C1 segment of cervical spinal cord (tissue), 14 donors: ENCODE results near the gene KCNB1.
A peak's percentile ranks its signal among the peaks of the same experiment; 100 is the strongest.

ENCODE experiments used
- DNase-seq, 14 donors: peaks; one replicate each; lab custom pipeline; 2025; lab: John Stamatoyannopoulos, UW

KCNB1 gene

GRCh38 chr20:49435639-49436038 is 46.8 kb downstream of the KCNB1 start:
- no peak for DNase-seq

DNA sequence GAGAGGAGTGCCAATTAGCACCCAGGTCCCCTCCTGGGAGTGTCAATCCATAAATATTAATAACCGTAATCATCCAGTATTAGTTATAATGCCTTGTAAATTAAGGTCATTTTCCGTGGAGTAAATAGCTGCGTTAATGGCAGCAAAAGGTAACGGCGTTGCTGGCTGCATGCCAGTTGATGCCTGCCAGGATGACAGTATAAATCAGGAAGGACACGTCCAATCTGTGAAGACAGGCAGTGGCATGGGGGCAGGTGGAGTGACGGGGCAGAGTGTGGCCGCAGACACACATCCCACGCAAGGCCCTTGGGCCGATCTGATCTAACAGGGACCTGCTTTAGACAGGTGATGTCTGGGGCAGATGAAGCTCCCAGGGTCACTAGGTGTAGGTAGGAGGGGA is 49.1 kb downstream of the KCNB1 start:
- no peak for DNase-seq

DNA sequence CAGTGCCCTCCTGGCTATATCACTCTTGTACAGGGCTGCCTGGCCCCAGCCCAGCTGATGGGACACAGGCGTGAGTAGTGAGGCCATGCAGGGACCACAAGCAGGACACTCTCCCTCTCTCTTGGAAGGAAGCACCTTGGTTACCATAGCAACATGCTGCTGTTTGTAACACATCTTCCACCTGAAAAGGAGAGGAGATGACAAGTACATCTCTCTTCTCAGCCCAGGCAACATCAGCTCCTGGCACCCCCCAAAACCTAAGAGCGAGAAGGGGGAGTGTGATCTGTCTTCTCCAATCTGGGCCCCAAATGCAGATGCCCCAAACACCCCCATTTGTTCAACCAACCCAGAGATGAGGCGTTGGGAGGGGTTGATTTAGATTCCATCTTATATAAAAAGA is 49.9 kb downstream of the KCNB1 start:
- no peak for DNase-seq

DNA sequence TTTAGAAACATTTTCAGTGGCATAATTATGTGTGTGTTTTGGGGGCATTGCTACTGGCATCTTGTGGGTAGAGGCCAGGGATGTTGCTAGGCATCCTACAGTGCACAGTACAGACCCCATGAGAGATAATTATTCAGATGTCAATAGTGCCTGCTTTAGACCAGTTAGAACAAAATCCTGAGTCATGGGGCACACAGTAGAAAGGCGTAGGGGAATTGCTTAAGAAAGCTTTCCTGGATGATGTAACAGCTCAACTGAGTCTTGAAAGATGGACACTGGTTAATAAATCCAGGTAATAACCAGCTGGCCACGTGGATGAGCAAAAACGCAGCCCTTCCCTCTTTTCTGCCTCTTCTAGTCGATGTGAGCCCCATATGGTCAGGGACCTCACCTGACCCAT is 51.1 kb downstream of the KCNB1 start:
- no peak for DNase-seq

- DNase-seq, result no peak
Measured at GRCh38 chr20:49430320-49430719, 52.1 kb downstream of the KCNB1 start.

- no peak for DNase-seq
Measured at GRCh38 chr20:49427751-49428518, 54.5 kb downstream of the KCNB1 start.

GRCh38 chr20:49426873-49427272 is 55.6 kb downstream of the KCNB1 start:
- DNase-seq, result no peak

GRCh38 chr20:49426395-49426794 is 56.1 kb downstream of the KCNB1 start:
- no peak for DNase-seq

GRCh38 chr20:49424536-49424935 is 57.9 kb downstream of the KCNB1 start:
- peak in 5 of 14 donors; percentile 12 to 37 (median 19) for DNase-seq

DNA sequence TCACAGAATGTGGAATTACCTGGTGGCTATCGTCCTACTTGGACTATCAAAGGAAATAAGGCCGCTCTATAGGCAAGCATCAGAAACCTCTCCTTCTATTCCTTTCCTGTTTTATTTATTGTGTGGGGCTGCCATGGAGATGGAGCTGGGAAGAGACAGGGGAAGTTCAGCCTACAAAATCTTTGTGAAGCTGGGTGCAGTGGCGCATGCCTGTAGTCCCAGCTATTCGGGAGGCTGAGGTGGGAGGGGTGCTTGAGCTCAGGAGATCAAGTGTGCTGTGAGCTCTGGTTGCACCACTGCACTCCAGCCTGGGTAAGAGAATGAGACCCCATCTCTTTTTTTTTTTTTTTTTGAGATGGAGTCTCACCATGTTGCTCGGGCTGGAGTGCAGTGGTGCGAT is 60.3 kb downstream of the KCNB1 start:
- no peak for DNase-seq

- DNase-seq, result peak in 1 of 14 donors; percentile 17
Measured at GRCh38 chr20:49420811-49421295, 61.6 kb downstream of the KCNB1 start.

DNA sequence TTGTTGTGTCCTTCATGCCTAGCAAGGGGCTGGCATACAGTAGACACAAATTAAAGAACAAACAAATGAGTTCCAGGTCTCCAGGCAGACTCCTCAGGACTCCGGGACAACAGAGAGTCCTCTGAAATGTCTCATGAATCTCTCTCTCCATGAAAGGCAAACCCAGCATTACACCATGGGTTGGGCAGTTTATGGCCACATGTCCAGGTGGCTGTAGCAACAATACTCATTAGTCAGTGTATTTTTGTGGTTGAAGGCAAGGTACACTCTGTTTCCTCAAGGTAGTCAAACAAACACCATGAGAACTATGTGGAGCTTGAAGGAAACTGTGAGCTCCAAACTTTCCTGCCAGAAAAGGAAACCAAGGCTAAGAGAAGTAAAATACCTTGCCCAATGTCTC is 62.2 kb downstream of the KCNB1 start:
- no peak for DNase-seq

GRCh38 chr20:49419785-49420184 is 62.7 kb downstream of the KCNB1 start:
- no peak for DNase-seq

- no peak for DNase-seq
Measured at GRCh38 chr20:49418809-49419208, 63.7 kb downstream of the KCNB1 start.

DNA sequence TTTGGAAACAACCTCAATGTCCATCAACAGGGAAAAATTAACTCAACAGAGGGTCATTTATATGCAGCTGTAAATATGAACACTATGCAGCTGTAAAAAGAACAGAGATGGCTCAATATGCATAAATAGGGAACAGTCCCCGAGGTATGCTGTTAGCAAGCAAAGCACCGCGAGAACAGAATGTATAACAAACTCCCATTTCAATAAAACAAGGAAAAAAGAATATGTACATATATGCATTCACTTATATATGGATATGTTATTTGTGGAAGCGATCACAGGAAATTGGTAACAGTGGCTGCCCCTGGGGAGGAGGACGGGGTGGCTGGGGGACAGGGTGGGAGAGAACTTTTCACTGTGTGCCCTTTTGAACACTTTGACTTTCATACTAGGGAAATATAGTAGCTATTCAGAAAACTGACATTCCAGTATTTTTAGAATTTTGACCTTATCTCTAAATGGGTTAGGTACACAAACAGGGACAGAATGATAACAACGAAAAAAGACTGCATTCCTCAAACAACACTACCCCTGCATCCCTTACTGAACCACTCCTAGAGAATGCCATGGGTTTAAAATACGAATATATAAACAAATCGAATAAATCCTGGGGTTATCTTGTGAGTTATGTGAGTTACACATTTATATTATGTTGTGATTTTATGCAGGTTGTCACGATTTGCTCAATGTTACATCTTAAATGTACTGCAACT is 64.5 kb downstream of the KCNB1 start:
- no peak for DNase-seq

DNA sequence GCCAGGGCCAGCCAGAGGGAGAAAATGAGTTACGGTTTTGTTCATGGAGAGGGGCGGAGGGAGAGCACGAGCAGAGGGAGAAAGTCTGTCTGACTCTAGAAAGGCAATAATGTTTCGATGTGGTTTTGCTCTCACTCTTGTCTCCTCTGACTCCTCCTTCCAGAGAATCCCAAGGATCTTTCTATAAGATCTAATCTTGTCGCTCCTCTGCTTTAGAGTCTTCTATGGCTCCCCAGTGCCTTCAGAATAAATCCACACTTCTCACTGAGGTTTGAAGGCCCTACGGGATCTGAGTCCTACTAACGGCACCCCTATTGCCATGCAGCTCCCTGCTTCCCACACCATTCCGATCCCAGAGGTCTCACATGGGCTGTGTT is 66.8 kb downstream of the KCNB1 start:
- DNase-seq, result no peak

DNA sequence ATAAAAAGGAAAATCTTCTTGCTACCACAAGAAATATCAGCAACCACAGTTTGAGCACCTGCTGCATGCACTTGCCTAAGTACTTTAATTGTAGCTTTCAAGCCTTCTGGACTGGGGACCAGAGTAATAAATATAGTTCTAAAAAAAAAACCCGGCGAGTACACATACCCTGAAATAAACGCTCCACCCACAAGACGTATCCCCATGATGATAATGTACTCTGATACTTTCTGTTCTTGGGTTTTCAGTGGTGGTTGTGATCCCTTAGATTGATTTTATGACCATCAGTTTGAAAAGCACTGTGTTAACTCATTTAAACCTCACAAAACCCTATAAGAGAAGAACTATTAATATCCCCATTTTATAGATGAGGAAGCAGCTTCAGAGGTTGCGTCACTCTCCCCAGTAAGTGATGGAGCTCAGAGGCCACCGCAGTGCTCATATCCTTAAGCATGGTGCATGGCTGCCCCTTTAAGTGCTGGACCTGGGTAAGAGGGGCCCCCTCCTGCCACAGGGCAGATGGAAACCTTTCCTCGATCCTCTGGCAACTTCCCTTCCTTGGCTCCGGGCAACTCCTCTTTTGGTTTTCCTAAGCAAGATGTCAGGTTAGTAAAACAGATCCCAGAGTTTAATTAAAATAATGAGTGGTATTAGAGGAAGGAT is 67.3 kb downstream of the KCNB1 start:
- DNase-seq, result no peak

GRCh38 chr20:49413677-49414076 is 68.8 kb downstream of the KCNB1 start:
- no peak for DNase-seq

DNA sequence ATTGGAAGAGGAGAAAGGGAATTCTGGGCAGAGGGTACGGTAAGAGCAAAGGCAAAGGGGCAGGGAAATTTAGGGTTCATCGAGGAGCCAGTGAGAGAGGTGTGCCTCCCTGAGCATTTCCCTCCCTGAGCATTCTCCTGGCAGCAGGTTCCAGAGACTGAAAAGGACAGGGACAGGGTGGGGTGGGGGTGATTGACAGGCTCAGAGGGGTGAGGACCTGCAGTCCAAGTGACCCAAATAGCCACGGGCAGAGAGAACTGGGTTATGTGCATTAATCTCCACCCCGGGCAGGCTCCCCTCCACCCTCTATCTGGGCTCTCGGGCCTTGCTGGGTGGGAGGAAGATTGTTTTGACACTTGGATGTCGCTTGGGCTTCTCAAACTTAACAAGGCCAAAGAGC is 69.5 kb downstream of the KCNB1 start:
- no peak for DNase-seq

DNA sequence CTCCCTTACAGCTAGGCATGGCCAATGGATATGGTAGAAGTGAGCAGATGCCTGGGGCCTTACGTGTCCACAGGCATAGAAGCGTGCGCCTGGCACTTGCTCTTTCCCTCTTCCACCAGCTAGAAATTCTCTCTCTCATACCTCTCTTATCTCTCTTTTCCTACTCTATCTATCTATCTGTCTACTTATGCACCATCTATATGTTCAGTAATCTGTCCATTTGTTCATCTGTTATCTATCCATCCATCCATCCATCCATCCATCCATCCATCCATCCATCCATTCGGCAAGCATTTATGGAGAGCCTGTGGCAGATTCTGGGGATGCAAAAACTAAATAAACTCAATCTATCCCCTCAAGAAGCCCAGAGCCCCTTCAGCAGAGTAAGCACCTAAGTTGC is 70.2 kb downstream of the KCNB1 start:
- no peak for DNase-seq

GRCh38 chr20:49411221-49411925 is 71.1 kb downstream of the KCNB1 start:
- DNase-seq, result no peak
